DND-41 (cell line): ENCODE measurements around the gene TTK.
"Not testable (repeated sequence)": the region's sequence is repeated elsewhere in the genome, so short reads cannot be mapped to it uniquely, and the experiment has no call there.

Experiments used
- ATAC-seq: fragments of 200-7000 bp; cut with Tn5 transposase; 3 replicates; pipeline ENCODE4 v1.9.1; 2021; ENCODE audit warnings: low read depth; ENCODE audit not compliant: insufficient read depth
- DNase-seq: peaks from one replicate; pipeline ENCODE4 v3.0.0-alpha.2; 2020
- H2AFZ ChIP-seq: 2 replicates; pipeline ENCODE4 v1.6.0; 2012; ENCODE audit warnings: low read depth, low read length
- H3K27ac ChIP-seq: 2 replicates; pipeline ENCODE4 v1.5.1; 2012; ENCODE audit warnings: low read length, inconsistent platforms
- H3K27me3 ChIP-seq: fragments of 200-600 bp; sonication (generic); 2 replicates; pipeline ENCODE4 v1.6.0; 2012; ENCODE audit warnings: low read length, mild to moderate bottlenecking, inconsistent platforms; ENCODE audit not compliant: insufficient read depth, poor library complexity
- H3K36me3 ChIP-seq: 2 replicates; pipeline ENCODE4 v1.5.1; 2012; ENCODE audit warnings: low read length, inconsistent platforms; ENCODE audit not compliant: insufficient read depth
- H3K4me1 ChIP-seq: 2 replicates; pipeline ENCODE4 v1.5.1; 2012; ENCODE audit warnings: mild to moderate bottlenecking, low read length; ENCODE audit not compliant: insufficient read depth
- H3K4me2 ChIP-seq: 2 replicates; pipeline ENCODE4 v1.6.0; 2012; ENCODE audit warnings: mild to moderate bottlenecking, moderate library complexity, low read length, inconsistent platforms; ENCODE audit not compliant: insufficient read depth
- H3K4me3 ChIP-seq, 2 experiments: fragments of 200-600 bp in 1 of 2; shearing (Covaris generic) in 1 of 2; 2 replicates each; pipeline ENCODE4 v1.5.1; 2012 to 2016; ENCODE audit warnings: inconsistent platforms in 2 of 2, low read length in 2 of 2, mild to moderate bottlenecking in 2 of 2, low read depth in 1 of 2, moderate library complexity in 1 of 2
- H3K79me2 ChIP-seq: 2 replicates; pipeline ENCODE4 v1.6.0; 2012; ENCODE audit warnings: low read length, inconsistent platforms; ENCODE audit not compliant: insufficient read depth
- H3K9ac ChIP-seq: 2 replicates; pipeline ENCODE4 v1.6.0; 2012; ENCODE audit warnings: low read depth, mild to moderate bottlenecking, inconsistent platforms, low read length, moderate library complexity
- H3K9me3 ChIP-seq: 2 replicates; pipeline ENCODE4 v1.5.1; 2012; ENCODE audit warnings: low read length, moderate library complexity, mild to moderate bottlenecking, inconsistent platforms; ENCODE audit not compliant: insufficient read depth, severe bottlenecking
- H4K20me1 ChIP-seq: 2 replicates; pipeline ENCODE4 v1.6.0; 2012; ENCODE audit warnings: low read length; ENCODE audit not compliant: insufficient read depth
- EZH2 ChIP-seq: IDR thresholded peaks from 3 replicates; pipeline ENCODE4 v1.6.1; 2012; ENCODE audit warnings: borderline replicate concordance, low read depth, mild to moderate bottlenecking, moderate library complexity, low read length, inconsistent platforms; ENCODE audit not compliant: severe bottlenecking
- TF ChIP-seq, protein P1 (sequence below): IDR thresholded peaks from 2 replicates; pipeline ENCODE4 v1.5.1; 2012; ENCODE audit warnings: borderline replicate concordance, low read length, moderate library complexity, mild to moderate bottlenecking; ENCODE audit not compliant: poor library complexity, severe bottlenecking; ENCODE audit errors: extremely low read depth

Gene TTK

DNA sequence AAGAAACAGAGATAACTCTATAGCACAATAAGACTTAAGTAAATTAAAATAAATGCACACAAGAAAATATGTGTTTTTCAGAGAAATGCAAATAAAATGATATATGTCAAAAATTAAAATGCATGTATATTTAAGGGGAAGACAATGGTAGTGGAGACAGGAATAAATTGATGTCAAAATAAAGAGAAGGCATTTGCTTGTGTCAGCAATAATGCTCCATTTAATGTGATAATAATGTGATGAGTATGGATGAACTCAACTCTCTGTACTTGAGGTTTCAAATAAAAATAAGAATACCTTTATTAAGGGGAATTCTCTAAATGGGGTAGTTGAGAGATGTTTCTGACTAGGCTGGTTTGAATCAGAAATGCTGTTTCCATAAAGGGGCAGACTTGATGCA lies 56.3 kb downstream of the TTK start:
- Histone ChIP-seq H3K4me2 (no peak overlapping the region), H3K27ac (no peak overlapping the region), H3K9me3 (no peaks in the 10 kb centered on the region), H3K4me1 (no peaks in the 10 kb centered on the region), H3K36me3 (no peaks in the 10 kb centered on the region), H3K79me2 (no peaks in the 10 kb centered on the region), H3K27me3 (no peaks in the 10 kb centered on the region), H3K9ac (no peak overlapping the region), H3K4me3 (no peak overlapping the region), H2AFZ (no peak overlapping the region), H4K20me1 (no peaks in the 10 kb centered on the region)
- TF ChIP-seq, protein P1, sequence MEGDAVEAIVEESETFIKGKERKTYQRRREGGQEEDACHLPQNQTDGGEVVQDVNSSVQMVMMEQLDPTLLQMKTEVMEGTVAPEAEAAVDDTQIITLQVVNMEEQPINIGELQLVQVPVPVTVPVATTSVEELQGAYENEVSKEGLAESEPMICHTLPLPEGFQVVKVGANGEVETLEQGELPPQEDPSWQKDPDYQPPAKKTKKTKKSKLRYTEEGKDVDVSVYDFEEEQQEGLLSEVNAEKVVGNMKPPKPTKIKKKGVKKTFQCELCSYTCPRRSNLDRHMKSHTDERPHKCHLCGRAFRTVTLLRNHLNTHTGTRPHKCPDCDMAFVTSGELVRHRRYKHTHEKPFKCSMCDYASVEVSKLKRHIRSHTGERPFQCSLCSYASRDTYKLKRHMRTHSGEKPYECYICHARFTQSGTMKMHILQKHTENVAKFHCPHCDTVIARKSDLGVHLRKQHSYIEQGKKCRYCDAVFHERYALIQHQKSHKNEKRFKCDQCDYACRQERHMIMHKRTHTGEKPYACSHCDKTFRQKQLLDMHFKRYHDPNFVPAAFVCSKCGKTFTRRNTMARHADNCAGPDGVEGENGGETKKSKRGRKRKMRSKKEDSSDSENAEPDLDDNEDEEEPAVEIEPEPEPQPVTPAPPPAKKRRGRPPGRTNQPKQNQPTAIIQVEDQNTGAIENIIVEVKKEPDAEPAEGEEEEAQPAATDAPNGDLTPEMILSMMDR = no peak
- TF ChIP-seq EZH2 = no peak
- DNase-seq (no peak), ATAC-seq (no peak)

DNA sequence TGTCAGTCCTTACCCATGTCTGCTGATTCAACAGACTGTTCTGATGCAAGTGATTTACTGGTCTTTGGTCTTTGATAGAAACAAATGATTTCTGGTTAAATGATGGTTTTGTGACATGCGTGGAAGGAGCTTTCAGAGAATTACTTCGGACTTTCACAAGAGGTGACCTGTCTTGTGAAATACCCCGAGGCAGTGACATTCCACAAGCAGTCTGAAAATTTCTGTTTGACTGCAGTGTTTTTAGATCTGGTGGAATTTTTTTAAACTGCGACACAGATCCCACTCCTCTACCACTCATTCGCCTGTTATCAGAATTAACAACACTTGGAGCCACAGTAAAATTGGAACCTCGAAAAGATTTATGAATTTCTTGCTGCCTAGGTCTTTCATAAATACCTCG lies 63.7 kb downstream of the TTK start:
- ATAC-seq, H4K20me1 ChIP-seq: not testable (repeated sequence)

DNA sequence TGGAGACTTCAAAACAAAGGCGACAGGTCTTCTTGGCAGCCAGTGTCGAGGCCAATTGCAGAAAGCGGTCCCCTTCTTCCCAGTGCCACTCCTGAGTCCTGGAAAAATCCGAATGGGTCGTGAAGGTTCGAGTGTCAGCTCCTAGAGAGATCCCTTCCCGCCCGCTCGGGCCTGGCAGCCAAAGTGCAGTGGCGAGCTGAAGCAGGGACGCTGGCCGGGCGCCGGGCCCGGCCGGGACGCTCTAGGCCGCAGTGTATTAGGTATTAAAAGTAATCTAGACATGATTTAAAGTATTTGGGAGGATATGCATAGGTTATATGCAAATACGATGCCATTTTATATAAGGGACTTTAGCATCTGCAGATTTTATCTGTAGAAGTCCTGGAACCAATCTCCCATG lies 66.0 kb downstream of the TTK start:
- H3K9ac ChIP-seq, H3K36me3 ChIP-seq, H3K4me2 ChIP-seq, H4K20me1 ChIP-seq, ATAC-seq, DNase-seq, H3K4me3 ChIP-seq, H2AFZ ChIP-seq, H3K27ac ChIP-seq, H3K4me1 ChIP-seq, H3K79me2 ChIP-seq, H3K27me3 ChIP-seq, H3K9me3 ChIP-seq: not testable (repeated sequence)

More for the DNA sequence above, 63.7 kb downstream of the TTK start:
- not testable (repeated sequence) for H3K79me2 ChIP-seq, H3K4me2 ChIP-seq, H3K9me3 ChIP-seq, DNase-seq, H3K27ac ChIP-seq, H2AFZ ChIP-seq, H3K36me3 ChIP-seq, H3K9ac ChIP-seq, H3K27me3 ChIP-seq, H3K4me3 ChIP-seq, H3K4me1 ChIP-seq

DNA sequence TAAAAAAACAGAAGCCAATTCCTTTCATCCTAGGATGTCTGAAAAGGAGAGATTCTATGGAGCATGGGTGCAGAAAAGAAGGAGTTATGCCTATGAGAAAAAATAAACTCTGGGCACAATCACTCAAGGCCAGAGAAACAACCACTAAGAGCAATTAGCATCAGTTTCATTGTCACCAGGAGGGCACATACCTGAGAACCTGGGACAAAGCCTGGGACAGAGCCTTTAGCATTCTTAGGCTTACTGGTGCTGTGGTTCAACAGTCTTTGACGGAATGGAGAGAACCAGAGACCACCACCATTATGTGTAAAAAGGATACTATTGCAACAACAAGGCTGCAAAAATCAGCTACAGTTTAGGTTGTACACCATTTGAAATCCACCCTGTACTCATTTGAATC lies 72.6 kb downstream of the TTK start:
- Histone ChIP-seq H3K9me3 (peaks cover 3% of the 10 kb centered on the region), H3K4me1 (no peaks in the 10 kb centered on the region), H3K27me3 (no peaks in the 10 kb centered on the region), H3K9ac (no peak overlapping the region), H4K20me1 (no peaks in the 10 kb centered on the region), H3K79me2 (no peaks in the 10 kb centered on the region), H3K4me2 (no peak overlapping the region), H3K27ac (no peak overlapping the region), H2AFZ (no peak overlapping the region), H3K4me3 (no peak overlapping the region), H3K36me3 (no peaks in the 10 kb centered on the region)
- ATAC-seq = no peak
- DNase-seq = no peak
- no peak for TF ChIP-seq EZH2
- TF ChIP-seq, protein P1 = no peak
